Activated CD8-positive, alpha-beta memory T cell treated with anti-CD3 and anti-CD28 coated beads, Interleukin-2, amount 50 U/mL, for 1 hour (primary cell): ENCODE data around the gene TFG.
"Not testable (repeated sequence)": the region's sequence is repeated elsewhere in the genome, so short reads cannot be mapped to it uniquely, and the experiment has no call there.

ENCODE experiments used
- DNase-seq: peaks from one replicate; pipeline ENCODE4 v3.0.0-alpha.2; 2020; ENCODE audit errors: extremely low read depth

The TFG gene

DNA sequence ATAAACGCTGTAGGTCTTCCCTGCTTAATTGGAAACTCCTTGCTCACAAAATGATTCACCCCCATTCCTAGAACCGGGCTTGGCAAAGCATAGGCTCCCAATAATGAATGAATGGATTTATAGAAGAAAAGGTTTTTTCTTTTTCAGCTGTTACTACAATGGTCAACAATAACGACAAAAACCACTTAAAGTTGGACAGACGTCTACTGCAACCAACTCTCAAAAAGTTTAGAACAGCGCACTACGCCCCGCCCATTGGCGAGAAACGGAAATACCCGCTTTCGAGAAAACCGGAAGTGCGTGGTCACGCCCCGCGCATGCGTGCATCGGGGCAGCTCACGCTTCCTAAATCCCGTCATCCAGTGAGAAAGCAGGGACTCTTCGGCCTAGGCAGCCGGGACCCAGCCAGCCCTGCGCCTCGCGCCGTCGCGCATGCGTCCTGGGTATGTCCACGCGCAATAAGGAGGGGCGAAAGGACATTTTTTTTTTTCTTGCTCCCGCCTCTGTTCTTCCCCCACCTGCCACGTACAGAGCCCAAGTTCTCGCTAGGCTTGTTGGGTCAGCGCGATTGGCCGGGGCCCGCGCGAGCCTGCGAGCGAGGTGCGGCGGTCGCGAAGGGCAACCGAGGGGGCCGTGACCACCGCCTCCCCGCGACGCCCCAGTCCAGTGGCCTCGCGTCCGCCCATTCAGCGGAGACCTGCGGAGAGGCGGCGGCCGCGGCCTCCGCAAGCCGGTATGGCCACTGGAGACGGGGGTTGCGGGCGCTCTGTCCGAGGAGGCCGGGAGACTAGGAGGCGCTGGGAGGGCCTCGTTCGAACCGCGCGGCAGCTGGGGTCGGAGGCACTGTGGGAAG lies at the start of gene TFG:
Gene TFG, plus strand, starts transcription at position 506 of the 853 bp plus-strand sequence. CDS start 4,192 bp downstream, outside the sequence.
- peak; percentile 93 for DNase-seq

DNA sequence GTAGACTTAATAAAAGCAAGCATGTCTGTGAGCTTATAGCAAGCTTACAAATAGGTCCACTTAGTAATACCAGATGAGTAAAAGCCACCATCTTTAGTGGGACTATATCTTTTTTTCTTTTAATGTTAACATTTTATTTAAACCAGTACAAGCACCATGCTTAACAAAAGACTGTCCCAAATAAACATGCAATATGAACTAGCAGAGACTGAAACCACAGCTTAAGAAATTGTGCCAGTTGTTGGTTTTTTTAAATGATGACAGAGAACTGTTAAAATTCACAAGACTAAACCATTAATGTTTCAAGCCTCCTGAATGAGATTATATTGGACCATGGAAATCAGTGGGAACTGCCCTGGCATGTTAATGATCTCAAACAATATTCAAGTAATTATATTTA lies 48.0 kb upstream of the TFG start:
- not testable (repeated sequence) for DNase-seq

DNA sequence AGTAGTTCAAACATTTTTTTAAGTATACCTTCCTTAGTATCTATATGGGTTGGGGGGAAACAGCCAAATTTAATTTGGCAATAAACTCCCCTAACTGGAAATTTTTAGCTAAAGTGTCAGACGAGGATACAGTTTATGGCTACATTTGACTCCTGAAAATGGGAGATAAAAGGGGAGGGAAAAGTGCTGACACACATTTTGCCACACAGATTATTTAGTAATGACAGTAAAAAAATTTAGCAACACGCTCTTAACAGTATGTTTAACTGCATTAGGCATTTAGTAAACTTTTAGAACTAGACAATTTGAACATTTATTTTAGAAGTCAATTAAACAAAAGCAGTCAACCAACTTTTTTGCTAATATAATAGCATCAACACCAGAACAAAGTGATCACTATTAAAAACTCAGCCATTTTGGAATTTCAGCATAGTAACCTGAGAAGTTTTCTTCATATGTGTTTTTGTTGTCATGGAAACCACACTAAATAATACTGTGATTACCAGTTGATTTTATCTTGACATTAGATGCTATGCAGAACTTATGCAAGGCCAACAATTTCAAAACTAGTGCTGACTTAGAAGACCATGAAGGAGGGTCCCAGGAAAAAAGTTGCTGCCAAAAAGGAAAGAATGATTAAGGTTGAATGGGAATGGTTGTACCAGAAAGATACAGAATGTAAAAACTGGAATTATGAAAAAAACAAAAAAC lies 47.0 kb upstream of the TFG start:
- DNase-seq = no peak

DNA sequence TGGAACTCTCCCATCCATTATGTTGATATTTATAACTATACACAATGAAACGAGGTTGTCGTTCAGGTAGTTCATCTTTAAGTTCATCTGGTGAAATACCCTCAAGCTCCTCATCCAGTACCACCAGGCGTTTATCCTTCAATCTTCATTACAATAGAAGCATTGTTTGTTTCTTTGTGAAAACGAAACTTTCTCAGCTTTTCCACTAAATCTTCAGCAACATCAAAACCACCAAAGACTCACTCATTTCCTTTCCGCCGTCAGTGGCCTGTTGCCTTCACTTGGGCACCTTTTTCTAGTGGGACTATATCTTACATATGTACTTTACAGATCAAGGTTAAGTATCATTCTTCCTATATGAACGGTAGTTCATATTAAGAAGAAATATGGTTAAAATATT lies 44.1 kb upstream of the TFG start:
- no peak for DNase-seq

DNA sequence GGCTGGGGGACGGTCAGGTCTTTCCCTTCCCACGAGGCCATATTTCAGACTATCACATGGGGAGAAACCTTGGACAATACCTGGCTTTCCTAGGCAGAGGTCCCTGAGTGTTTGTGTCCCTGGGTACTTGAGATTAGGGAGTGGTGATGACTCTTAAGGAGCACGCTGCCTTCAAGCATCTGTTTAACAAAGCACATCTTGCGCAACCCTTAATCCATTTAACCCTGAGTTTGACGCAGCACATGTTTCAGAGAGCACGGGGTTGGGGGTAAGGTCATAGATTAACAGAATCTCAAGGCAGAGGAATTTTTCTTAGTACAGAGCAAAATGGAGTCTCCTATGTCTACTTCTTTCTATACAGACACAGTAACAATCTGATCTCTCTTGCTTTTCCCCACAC lies 42.6 kb upstream of the TFG start:
- DNase-seq = not testable (repeated sequence)

DNA sequence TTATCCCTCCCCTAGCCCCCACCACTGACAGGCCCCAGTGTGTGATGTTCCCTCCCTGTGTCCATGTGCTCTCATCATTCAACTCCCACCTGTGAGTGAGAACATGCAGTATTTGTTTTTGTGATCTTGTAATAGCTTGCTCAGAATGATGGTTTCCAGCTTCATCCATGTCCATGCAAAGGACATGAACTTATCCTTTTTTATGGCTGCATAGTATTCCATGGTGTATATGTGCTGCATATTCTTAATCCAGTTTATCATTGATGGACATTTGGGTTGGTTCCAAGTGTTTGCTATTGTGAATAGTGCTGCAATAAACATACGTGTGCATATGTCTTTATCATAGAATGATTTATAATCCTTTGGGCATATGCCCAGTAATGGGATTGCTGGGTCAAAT lies 42.0 kb upstream of the TFG start:
- not testable (repeated sequence) for DNase-seq

DNA sequence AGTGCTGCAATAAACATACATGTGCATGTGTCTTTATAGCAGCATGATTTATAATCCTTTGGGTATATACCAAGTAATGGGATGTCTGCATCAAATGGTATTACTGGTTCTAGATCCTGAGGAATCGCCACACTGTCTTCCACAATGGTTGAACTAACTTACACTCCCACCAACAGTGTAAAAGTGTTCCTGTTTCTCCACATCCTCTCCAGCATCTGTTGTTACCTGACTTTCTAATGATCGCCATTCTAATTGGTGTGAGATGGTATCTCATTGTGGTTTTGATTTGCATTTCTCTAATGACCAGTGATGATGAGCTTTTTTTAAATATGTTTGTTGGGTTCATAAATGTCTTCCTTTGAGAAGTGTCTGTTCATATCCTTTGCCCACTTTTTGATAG lies 38.3 kb upstream of the TFG start:
- not testable (repeated sequence) for DNase-seq

DNA sequence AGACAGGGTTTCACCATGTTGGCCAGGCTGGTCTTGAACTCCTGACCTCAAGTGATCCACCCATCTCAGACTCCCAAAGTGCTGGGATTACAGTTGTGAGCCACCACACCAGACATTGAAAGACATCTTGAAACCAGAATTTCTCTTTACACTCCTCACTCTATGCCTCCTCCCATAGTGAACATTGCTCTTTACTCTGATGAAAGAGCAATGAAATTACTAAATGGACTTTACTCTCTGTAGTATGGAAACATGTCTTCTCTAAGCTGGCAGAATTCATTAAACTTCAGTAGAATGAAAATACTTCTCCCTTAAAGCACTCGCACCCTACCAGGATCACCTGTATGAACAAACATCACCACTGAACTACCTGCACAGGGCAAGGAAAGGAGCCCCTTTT lies 27.8 kb upstream of the TFG start:
- no peak for DNase-seq

DNA sequence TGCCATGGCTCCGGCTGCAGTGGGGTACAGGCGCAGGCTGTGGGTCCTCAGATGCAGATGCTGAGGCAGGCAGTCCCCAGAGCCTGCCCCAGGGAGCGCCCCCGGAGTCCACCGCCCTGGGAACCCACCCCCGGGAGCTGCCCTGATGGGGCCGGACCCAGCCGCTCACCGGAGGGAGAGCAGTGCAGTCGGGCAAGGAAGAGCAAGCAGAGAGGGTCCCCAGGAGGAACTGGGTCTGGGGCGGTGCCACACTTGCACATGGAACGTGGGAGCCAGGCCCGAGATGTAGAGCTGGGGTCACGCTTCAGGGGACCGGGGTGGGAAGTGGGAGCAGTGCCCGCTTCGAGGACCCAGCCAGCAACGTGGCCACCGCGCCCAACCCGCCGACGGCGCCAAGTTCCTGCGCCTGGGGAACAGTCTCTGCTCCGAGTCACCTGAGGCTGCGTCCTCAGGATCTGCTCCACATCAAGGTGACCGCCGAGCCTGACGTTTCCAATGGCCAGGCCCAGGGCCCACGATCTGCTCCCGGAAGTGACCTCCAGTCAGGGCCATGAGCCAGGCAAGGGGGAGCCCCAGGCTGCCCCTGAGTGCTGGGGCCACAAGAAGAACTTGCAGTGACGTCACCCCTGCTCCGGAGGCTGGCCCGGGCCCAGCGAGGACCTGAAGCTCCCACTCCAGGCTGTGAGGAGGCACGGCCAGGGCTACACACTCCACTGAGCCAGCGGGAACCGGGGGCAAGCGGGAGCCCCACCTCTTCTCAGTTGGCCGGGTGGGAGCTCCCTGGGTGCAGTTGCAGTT lies 27.0 kb upstream of the TFG start:
- DNase-seq = no peak

DNA sequence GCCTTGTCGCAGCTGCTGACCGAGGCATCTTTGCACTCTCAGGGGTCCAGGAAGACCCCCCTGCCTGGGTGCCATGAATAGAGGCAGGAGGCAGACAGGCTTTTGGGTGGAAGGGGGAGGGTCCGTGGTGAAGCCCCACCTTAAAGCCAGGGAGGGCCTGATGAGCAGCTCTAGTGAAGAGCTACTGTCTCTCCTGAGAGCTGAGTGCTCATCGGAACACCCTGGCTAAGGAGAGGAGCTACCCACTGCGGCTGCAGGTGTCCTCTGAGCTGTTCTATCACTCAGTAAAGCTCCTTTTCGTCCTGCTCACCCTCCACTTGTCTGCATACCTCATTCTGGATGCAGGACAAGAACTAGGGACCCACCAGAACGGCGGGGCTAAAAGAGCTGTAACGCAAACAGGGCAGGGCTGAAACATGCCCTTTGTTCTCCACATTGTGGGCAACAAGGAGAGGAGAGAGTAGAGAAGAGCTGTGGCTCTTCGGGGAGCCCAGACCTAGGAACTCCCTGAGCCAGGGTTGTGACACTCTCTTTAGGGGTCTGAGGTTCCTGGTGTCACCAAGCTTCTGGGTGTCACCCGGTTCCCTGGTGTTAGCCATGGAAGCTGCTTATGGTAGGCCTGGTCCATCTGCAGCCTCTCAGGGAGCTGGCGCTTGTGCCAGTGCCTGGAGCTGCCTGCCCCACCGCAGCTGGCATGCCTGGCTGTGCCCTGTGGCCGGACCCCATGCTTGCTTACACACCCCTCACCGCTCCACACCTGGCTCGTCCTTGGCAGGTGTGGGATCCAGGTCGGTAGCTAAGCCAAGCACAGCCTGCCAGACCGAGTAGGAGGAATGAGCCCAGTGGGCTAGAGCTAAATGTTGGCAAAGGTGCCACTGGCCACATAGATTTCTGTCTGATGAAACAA lies 26.2 kb upstream of the TFG start:
- no peak for DNase-seq

DNA sequence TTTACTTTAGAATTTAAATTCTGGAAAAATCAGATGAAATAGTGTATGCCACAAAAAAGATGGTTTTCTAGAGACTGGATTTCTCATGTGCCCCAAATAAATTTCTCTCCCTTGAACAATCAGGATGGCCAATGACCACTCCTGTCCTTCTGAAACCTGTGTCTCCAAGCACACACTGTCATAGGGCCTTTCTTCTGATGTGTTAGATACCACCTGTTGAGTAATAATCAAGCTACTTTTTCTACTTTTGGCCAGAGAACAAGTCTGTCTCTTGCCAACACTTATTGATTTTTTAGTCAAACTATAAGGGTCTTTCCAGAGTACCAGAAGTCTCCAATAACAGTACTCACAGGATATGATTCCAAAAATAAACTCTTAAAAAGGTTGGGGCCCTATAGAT lies 16.1 kb upstream of the TFG start:
- no peak for DNase-seq

DNA sequence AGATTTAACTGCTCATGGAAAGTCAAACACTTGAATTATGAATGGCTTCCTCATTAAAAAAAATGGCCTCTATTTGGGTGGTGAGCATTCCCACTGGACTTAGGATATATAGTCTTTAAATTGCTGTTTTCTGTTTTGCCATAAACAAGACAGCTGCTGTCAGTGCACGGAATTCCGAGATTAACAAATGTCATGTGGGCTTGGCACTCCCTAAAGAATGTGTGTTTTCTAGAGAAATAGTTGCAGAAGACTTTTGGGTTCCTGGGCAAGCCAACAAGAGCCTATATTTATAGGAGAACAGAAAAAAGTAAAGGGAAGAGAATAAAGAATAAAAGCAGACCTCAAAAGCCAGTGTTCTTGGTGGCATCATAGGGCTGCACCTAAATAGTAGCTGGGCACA lies 13.6 kb upstream of the TFG start:
- DNase-seq = no peak

DNA sequence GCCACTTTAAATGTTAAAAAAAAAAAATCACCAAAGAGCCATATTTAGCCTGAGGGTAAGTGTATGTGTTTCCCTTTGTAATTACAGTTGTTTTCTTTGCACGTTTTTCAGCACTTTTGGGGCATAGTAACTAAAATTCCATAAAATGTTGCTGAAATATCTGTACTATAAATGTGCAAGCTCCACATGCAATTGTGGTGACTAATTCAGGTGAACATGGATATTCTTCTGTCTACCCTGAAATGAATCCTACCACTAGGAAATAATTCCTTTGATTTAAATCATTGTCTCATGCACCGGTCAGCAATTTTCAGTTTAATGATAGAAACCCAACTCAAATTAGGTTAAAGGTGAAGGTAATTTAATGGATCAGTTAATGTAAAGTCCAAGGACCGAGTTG lies 13.1 kb upstream of the TFG start:
- DNase-seq = no peak

DNA sequence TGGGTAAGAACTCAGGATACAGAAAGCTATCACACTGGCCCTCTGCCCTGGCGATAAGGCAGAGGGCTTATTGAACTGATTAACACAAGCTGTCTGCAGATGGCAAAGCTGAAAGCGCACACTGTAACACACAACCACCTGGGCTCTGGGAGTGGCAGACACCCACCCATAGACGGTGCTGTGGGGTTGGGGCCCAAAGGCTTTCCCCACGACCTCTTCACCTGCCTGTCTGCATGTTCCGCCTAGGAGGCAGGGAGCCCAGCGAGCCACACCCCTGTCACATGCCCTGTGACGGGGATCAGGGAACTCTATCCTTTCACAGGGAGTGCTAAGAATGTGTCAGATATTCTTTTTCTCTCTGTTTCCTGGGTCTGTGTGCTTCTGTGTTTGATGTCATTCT lies 12.1 kb upstream of the TFG start:
- no peak for DNase-seq

DNA sequence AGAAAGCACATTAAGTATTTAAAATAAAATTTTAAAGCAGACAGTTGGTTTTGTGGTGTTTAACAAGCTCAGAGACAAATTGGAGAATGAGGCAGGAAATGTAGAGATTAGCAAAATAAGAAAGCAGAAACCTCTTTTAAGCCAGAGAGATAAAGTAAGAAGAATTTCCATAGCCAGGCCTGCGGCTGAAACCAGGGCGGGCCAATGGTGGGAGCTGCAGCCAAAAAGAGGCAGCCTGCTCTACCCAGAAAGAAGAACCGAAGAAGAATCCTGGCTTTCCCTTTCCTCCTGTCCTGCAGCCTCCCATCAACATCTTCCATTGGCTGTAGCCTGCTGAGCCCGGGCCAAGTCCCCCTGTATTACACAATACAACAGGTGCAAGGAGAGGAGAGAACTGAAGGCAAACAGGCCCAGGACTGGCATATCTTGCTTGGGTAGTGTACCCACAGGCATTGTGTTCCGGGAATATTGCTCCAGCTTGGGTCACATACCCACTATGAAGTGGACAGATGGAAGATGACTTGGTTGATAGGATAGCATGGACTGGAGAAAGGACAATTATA lies 11.5 kb upstream of the TFG start:
- no peak for DNase-seq

DNA sequence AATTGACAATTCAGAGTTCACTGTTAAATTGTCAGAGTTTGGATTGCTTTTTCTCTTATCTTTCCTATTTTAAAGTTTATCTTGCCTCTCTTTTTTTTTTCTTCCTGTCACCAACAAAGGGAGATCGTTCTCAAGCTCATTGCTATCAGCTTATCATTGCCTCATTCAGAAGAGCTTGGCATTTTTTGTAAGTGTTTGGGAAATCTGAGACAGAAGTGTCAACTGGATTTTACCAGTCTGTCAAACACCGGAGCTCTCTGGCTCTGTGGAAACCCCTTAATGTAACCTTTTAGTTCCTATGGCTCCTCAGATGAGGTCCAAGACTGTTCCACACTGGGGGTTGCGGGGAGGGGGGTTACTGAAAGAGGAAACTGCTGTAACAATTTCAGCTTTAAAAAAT lies 10.6 kb upstream of the TFG start:
- DNase-seq = no peak

DNA sequence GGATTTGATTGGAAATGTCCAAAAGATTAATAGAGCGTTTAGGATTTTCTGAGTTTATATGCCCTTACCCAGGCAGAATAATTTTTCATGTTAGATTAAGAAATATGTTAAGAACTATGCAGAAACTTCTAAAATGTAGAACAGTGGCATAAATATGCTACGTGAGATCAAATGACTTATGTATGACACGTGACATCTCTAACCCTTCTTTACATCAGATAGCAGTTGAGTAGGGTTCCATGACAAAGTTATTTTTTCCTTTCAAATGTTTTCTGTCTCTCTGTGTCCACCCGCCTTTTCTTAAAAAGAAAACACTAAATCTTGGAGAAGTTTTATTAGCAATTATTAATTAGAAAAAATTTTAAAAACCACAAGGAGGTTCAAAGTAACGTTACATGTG lies 8.6 kb upstream of the TFG start:
- no peak for DNase-seq

DNA sequence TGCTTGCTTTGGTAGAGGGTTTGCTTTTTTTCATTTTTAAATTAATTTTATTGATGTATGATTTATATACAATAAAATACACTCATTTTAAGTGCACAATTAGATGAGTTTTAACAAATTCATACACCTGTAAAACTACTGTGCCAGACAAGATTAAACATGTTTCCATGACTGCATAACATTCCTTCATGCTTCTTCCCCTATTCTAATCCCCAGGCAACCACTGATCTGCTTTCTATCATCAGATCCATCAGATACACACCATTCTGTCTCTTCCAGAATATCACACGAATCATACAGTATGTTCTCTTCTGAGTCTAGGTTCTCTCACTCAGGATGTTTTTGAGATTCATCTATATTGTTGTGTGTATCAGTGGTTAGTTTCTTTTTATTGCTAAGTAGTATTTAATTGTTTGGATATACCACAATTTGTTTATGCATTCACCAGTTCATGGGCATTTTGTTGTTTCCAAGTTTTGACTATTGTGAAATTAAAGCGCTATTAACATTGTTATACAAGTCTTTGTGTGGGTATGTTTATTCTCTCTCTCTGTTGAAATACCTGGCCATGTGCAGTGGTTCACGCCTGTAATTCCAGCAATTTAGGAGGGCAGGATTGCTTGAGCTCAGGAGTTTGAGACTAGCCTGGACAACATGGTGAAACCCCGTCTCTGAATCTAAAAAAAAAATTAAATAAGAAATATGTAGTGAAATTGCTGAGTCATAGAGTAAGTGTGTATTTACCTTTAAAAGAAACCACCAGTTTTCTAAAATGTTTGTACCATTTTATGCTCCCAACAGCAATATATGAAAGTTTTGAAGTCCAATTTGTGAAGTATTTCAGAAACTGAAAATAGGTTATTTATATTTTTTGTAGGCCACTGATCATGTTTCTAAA lies 7.0 kb upstream of the TFG start:
- DNase-seq = no peak

DNA sequence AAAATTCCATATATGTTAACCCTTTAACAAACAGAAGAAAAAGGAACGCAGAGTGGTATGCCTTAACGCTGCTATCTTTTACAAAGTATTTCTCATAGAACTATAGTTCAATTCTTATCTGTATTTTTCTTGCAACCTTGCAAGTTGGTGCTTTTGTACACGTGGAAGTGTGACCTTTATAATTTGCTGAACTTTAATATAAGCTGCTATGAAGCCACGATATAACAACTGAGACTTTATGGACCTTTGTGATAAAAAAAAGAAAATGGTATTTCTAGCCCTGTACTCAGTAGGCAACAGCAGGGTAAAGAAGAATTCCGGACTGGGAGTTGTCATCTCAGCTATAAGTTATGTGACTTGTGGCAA lies 6.3 kb upstream of the TFG start:
- no peak for DNase-seq

DNA sequence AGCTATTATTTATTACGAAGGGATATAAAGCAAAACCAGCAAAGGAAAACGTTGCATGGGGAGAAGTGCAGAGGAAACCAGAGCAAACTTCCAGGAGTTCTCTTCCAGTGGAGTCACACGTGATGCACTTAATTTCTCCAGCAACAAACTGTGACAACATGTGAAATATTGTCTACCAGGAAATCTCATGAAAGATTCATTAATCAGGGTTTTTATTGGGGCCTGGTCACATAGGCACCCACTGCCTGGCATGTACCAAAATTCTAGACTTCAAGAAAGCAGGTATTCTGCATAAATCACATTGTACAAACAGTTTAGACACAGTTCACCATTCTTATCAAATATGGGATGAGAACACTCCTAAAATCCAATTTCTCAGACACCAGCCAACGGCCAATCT lies 5.4 kb upstream of the TFG start:
- DNase-seq = no peak
